ENCODE results near the gene TREX2. TPM values are rescaled to one million over a fixed set of nuclear protein-coding genes. Genes with fewer than 3 reads are reported as not detected.

The TREX2 gene
- polyA plus RNA-seq, 1 donor from 2014 or later: not detected

DNA sequence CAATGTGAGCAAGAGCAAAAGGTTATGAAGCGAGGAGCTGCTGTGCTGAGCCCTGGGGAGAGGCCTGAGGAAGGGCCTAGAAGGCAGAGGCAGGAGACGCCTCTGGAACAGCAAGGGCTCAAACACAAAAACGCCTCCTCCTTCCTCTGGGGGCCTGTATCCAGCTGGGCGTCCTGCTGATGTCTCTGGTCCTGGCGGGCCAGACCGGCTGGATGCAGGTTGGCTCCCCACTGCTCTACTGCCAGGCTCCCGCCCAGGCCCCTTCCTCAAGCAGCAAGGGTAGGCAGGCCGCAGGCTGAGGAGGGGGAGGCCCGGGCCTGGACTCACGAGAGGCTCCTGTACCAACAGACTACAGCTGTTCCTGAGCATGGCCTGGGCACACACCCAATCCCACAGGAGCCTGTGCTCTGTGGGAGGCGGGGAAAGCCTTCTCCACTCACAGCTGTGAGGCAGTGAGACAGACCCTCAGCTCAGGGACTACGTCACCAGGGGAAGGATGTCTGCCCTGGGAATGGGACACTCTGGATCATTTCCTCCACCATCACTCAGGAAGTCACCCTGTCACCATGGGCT lies 22.2 kb upstream of the TREX2 start:
- Histone ChIP-seq H3K9me2 (ENCODE audit: insufficient read depth, low read length) (no peaks in the 10 kb centered on the region), H3K4me2 (ENCODE audit: low read length) (no peak overlapping the region), H2AFZ (ENCODE audit: low read depth, low read length) (no peak overlapping the region), H3K9me3 (ENCODE audit: low read length) (no peaks in the 10 kb centered on the region), H3K27me3 (ENCODE audit: insufficient read depth, low read depth, low read length) (no peaks in the 10 kb centered on the region), H3K27ac (ENCODE audit: low read length) (no peak overlapping the region), H3K4me3 (ENCODE audit: low read length) (no peak overlapping the region), H3K79me2 (replicated peaks; ENCODE audit: insufficient read depth, low read length) (no peaks in the 10 kb centered on the region), H3K36me3 (ENCODE audit: insufficient read depth, low read length) (no peaks in the 10 kb centered on the region), H3F3A (ENCODE audit: insufficient read depth, low read length, poor library complexity, severe bottlenecking) (no peaks in the 10 kb centered on the region), H3K9ac (ENCODE audit: low read length) (no peak overlapping the region), H4K20me1 (ENCODE audit: insufficient read depth) (no peaks in the 10 kb centered on the region)
- no peak for TF ChIP-seq TAF1 (IDR thresholded peaks at IDR 0.05; ENCODE audit: low read depth)
- no peak for TF ChIP-seq EP300 (conservative IDR thresholded peaks at IDR 0.05; ENCODE audit: poor library complexity, severe bottlenecking)
- TF ChIP-seq, protein P1, sequence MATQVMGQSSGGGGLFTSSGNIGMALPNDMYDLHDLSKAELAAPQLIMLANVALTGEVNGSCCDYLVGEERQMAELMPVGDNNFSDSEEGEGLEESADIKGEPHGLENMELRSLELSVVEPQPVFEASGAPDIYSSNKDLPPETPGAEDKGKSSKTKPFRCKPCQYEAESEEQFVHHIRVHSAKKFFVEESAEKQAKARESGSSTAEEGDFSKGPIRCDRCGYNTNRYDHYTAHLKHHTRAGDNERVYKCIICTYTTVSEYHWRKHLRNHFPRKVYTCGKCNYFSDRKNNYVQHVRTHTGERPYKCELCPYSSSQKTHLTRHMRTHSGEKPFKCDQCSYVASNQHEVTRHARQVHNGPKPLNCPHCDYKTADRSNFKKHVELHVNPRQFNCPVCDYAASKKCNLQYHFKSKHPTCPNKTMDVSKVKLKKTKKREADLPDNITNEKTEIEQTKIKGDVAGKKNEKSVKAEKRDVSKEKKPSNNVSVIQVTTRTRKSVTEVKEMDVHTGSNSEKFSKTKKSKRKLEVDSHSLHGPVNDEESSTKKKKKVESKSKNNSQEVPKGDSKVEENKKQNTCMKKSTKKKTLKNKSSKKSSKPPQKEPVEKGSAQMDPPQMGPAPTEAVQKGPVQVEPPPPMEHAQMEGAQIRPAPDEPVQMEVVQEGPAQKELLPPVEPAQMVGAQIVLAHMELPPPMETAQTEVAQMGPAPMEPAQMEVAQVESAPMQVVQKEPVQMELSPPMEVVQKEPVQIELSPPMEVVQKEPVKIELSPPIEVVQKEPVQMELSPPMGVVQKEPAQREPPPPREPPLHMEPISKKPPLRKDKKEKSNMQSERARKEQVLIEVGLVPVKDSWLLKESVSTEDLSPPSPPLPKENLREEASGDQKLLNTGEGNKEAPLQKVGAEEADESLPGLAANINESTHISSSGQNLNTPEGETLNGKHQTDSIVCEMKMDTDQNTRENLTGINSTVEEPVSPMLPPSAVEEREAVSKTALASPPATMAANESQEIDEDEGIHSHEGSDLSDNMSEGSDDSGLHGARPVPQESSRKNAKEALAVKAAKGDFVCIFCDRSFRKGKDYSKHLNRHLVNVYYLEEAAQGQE (IDR thresholded peaks at IDR 0.05; ENCODE audit: borderline replicate concordance): no peak
- no peak for TF ChIP-seq MXI1 (conservative IDR thresholded peaks at IDR 0.05; ENCODE audit: poor library complexity, severe bottlenecking)
- no peak for TF ChIP-seq SMC3 (conservative IDR thresholded peaks at IDR 0.05; ENCODE audit: poor library complexity)
- no peak for TF ChIP-seq POLR2AphosphoS5 (IDR thresholded peaks at IDR 0.05)
- no peak for TF ChIP-seq RAD21 (conservative IDR thresholded peaks at IDR 0.05)
- TF ChIP-seq EZH2 (IDR thresholded peaks at IDR 0.05; ENCODE audit: borderline replicate concordance, insufficient read depth, low read length, poor library complexity, severe bottlenecking): no peak
- TF ChIP-seq, protein P2, sequence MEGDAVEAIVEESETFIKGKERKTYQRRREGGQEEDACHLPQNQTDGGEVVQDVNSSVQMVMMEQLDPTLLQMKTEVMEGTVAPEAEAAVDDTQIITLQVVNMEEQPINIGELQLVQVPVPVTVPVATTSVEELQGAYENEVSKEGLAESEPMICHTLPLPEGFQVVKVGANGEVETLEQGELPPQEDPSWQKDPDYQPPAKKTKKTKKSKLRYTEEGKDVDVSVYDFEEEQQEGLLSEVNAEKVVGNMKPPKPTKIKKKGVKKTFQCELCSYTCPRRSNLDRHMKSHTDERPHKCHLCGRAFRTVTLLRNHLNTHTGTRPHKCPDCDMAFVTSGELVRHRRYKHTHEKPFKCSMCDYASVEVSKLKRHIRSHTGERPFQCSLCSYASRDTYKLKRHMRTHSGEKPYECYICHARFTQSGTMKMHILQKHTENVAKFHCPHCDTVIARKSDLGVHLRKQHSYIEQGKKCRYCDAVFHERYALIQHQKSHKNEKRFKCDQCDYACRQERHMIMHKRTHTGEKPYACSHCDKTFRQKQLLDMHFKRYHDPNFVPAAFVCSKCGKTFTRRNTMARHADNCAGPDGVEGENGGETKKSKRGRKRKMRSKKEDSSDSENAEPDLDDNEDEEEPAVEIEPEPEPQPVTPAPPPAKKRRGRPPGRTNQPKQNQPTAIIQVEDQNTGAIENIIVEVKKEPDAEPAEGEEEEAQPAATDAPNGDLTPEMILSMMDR (IDR thresholded peaks at IDR 0.05; ENCODE audit: poor library complexity, severe bottlenecking): no peak

DNA sequence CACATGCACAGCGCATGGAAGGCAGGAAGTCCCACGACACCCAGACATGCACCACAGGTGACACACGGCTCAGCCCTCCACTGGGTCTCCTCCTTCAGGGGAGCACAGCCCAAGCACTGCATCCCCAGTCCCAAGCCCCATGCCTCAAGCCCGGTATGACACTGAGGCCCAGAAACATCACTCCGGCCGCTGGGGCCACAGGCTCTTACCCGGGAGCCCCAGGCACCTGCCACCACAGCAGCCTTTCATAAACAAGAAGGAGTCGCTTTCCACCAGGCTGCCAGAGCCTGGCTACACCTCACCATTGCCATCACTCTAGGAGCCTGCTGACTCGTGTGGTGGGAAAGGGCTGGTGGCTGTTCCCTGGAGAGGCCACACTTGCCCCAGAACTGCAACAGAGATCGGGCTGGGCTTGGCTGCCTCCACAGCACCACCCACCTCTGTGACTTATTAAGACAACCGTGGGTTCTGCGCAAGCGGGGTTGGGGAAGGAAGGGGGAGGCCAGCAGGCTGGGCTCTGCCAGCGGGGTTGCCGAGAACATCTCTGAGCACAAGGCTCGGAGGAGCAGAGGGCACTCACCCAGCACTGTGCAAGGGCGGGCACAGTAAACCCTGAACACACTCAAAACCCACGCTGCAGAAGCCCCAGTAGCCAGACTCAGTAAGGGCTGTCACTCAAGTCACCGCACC lies 20.0 kb upstream of the TREX2 start:
- no peak overlapping the region for H3K27ac ChIP-seq (ENCODE audit: low read length)
- H3F3A ChIP-seq (ENCODE audit: insufficient read depth, low read length, poor library complexity, severe bottlenecking): no peaks in the 10 kb centered on the region
- H3K27me3 ChIP-seq (ENCODE audit: insufficient read depth, low read depth, low read length): no peaks in the 10 kb centered on the region
- H3K9me3 ChIP-seq (ENCODE audit: low read length): no peaks in the 10 kb centered on the region
- no peak overlapping the region for H3K4me2 ChIP-seq (ENCODE audit: low read length)
- H2AFZ ChIP-seq (ENCODE audit: low read depth, low read length): no peak overlapping the region
- H4K20me1 ChIP-seq (ENCODE audit: insufficient read depth): no peaks in the 10 kb centered on the region
- H3K36me3 ChIP-seq (ENCODE audit: insufficient read depth, low read length): no peaks in the 10 kb centered on the region
- no peak for TF ChIP-seq TAF1 (IDR thresholded peaks at IDR 0.05; ENCODE audit: low read depth)
- TF ChIP-seq, protein P2 (IDR thresholded peaks at IDR 0.05; ENCODE audit: poor library complexity, severe bottlenecking): no peak
- no peak for TF ChIP-seq POLR2AphosphoS5 (IDR thresholded peaks at IDR 0.05)
- TF ChIP-seq MXI1 (conservative IDR thresholded peaks at IDR 0.05; ENCODE audit: poor library complexity, severe bottlenecking): no peak
- TF ChIP-seq RAD21 (conservative IDR thresholded peaks at IDR 0.05): no peak
- TF ChIP-seq EP300 (conservative IDR thresholded peaks at IDR 0.05; ENCODE audit: poor library complexity, severe bottlenecking): no peak
- TF ChIP-seq SMC3 (conservative IDR thresholded peaks at IDR 0.05; ENCODE audit: poor library complexity): no peak
- TF ChIP-seq, protein P1 (IDR thresholded peaks at IDR 0.05; ENCODE audit: borderline replicate concordance): no peak
- no peak for TF ChIP-seq EZH2 (IDR thresholded peaks at IDR 0.05; ENCODE audit: borderline replicate concordance, insufficient read depth, low read length, poor library complexity, severe bottlenecking)
- H3K4me3 ChIP-seq (ENCODE audit: low read length): no peak overlapping the region
- no peaks in the 10 kb centered on the region for H3K9me2 ChIP-seq (ENCODE audit: insufficient read depth, low read length)
- H3K9ac ChIP-seq (ENCODE audit: low read length): no peak overlapping the region
- H3K79me2 ChIP-seq (replicated peaks; ENCODE audit: insufficient read depth, low read length): no peaks in the 10 kb centered on the region
